ENCODE measurements around the gene TSC22D3.
"Not testable (repeated sequence)": the region's sequence is repeated elsewhere in the genome, so short reads cannot be mapped to it uniquely, and the experiment has no call there.

TSC22D3 gene

GRCh38 chrX:107712231-107713202, 63.1 kb downstream of the TSC22D3 start:
- DNase-seq (ENCODE audit: low read depth) = no peak

GRCh38 chrX:107711521-107712181, 63.9 kb downstream of the TSC22D3 start:
- DNase-seq (ENCODE audit: low read depth) = no peak

GRCh38 chrX:107710617-107711391, 64.8 kb downstream of the TSC22D3 start:
- peak; percentile 32 for DNase-seq (ENCODE audit: low read depth)

- no peak for DNase-seq (ENCODE audit: low read depth)
Observed at GRCh38 chrX:107709266-107709806, 66.3 kb downstream of the TSC22D3 start.

GRCh38 chrX:107708762-107709161, 66.8 kb downstream of the TSC22D3 start:
- DNase-seq (ENCODE audit: low read depth) = no peak

- no peak for DNase-seq (ENCODE audit: low read depth)
Observed at GRCh38 chrX:107707866-107708265, 67.7 kb downstream of the TSC22D3 start.

- no peak for DNase-seq (ENCODE audit: low read depth)
Observed at GRCh38 chrX:107706309-107706708, 69.3 kb downstream of the TSC22D3 start.

- DNase-seq (ENCODE audit: low read depth) = no peak
Observed at GRCh38 chrX:107704587-107704986, 71.0 kb downstream of the TSC22D3 start.

- DNase-seq (ENCODE audit: low read depth) = no peak
Observed at GRCh38 chrX:107704181-107704580, 71.4 kb downstream of the TSC22D3 start.

GRCh38 chrX:107701493-107702121, 74.0 kb downstream of the TSC22D3 start:
- no peak for DNase-seq (ENCODE audit: low read depth)

- no peak for DNase-seq (ENCODE audit: low read depth)
Observed at GRCh38 chrX:107700790-107701189, 74.8 kb downstream of the TSC22D3 start.

- no peak for DNase-seq (ENCODE audit: low read depth)
Observed at GRCh38 chrX:107700317-107700774, 75.2 kb downstream of the TSC22D3 start.

- DNase-seq (ENCODE audit: low read depth) = no peak
Observed at GRCh38 chrX:107699616-107700015, 76.0 kb downstream of the TSC22D3 start.

- DNase-seq (ENCODE audit: low read depth) = no peak
Observed at GRCh38 chrX:107691024-107691448, 84.6 kb downstream of the TSC22D3 start.

GRCh38 chrX:107687445-107687844, 88.1 kb downstream of the TSC22D3 start:
- no peak for DNase-seq (ENCODE audit: low read depth)

GRCh38 chrX:107686792-107687191, 88.8 kb downstream of the TSC22D3 start:
- no peak for DNase-seq (ENCODE audit: low read depth)

- DNase-seq (ENCODE audit: low read depth) = no peak
Observed at GRCh38 chrX:107686026-107686425, 89.6 kb downstream of the TSC22D3 start.

GRCh38 chrX:107685586-107685985, 90.0 kb downstream of the TSC22D3 start:
- DNase-seq (ENCODE audit: low read depth) = not testable (repeated sequence)

- DNase-seq (ENCODE audit: low read depth) = no peak
Observed at GRCh38 chrX:107684956-107685385, 90.6 kb downstream of the TSC22D3 start.

GRCh38 chrX:107683931-107684330, 91.7 kb downstream of the TSC22D3 start:
- DNase-seq (ENCODE audit: low read depth) = no peak

- DNase-seq (ENCODE audit: low read depth) = no peak
Observed at GRCh38 chrX:107683124-107683895, 92.3 kb downstream of the TSC22D3 start.
